ENCODE results near the gene IL23A.

GRCh38 chr12:56332512-56333196, 6.0 kb upstream of the IL23A start:
- TF ChIP-seq SPI1 (IDR thresholded peaks at IDR 0.05; ENCODE audit: low read depth, low read length): no peak
- no peak for TF ChIP-seq POLR2A (IDR thresholded peaks at IDR 0.05; ENCODE audit: low read depth, low read length)
- no peak for TF ChIP-seq POLR2AphosphoS5 (IDR thresholded peaks at IDR 0.05; ENCODE audit: low read depth, low read length)
- no peak for TF ChIP-seq TAF1 (IDR thresholded peaks at IDR 0.05; ENCODE audit: low read depth, low read length)
